ENCODE results near the gene CHST3.
A peak's percentile ranks its signal among the peaks of the same experiment; 100 is the strongest.

CHST3 gene

GRCh38 chr10:71969929-71970328 is 5.7 kb downstream of the CHST3 start:
- Mint-ChIP-seq H3K4me3 (no peak overlapping the region), H3K36me3 (ENCODE audit: low read depth) (no peaks in the 10 kb centered on the region), H3K4me1 (peaks cover 70% of the 10 kb centered on the region), H3K27ac (no peak overlapping the region), H3K27me3 (ENCODE audit: low read depth, poor library complexity) (peaks cover 5% of the 10 kb centered on the region), H3K9me3 (no peaks in the 10 kb centered on the region)
- DNase-seq = no peak
- no peak for TF ChIP-seq CTCF (IDR thresholded peaks at IDR 0.05)

- peaks cover 70% of the 10 kb centered on the region for H3K4me1 Mint-ChIP-seq
- no peaks in the 10 kb centered on the region for H3K9me3 Mint-ChIP-seq
- no peak overlapping the region for H3K27ac Mint-ChIP-seq
- peaks cover 5% of the 10 kb centered on the region for H3K27me3 Mint-ChIP-seq (ENCODE audit: low read depth, poor library complexity)
- H3K36me3 Mint-ChIP-seq (ENCODE audit: low read depth) = no peaks in the 10 kb centered on the region
- DNase-seq = peak; percentile 49
- no peak for TF ChIP-seq CTCF (IDR thresholded peaks at IDR 0.05)
- H3K4me3 Mint-ChIP-seq = no peak overlapping the region
Observed at GRCh38 chr10:71970331-71970730, 6.1 kb downstream of the CHST3 start.

- Mint-ChIP-seq H3K4me1 (peaks cover 70% of the 10 kb centered on the region), H3K36me3 (ENCODE audit: low read depth) (no peaks in the 10 kb centered on the region), H3K9me3 (no peaks in the 10 kb centered on the region), H3K27ac (no peak overlapping the region), H3K4me3 (no peak overlapping the region), H3K27me3 (ENCODE audit: low read depth, poor library complexity) (peaks cover 5% of the 10 kb centered on the region)
- DNase-seq = no peak
- no peak for TF ChIP-seq CTCF (IDR thresholded peaks at IDR 0.05)
Observed at GRCh38 chr10:71970869-71971268, 6.7 kb downstream of the CHST3 start.

- peaks cover 70% of the 10 kb centered on the region for H3K4me1 Mint-ChIP-seq
- no peaks in the 10 kb centered on the region for H3K9me3 Mint-ChIP-seq
- no peaks in the 10 kb centered on the region for H3K36me3 Mint-ChIP-seq (ENCODE audit: low read depth)
- H3K4me3 Mint-ChIP-seq = no peak overlapping the region
- no peak for DNase-seq
- H3K27me3 Mint-ChIP-seq (ENCODE audit: low read depth, poor library complexity) = peaks cover 5% of the 10 kb centered on the region
- no peak for TF ChIP-seq CTCF (IDR thresholded peaks at IDR 0.05)
- H3K27ac Mint-ChIP-seq = no peak overlapping the region
Observed at GRCh38 chr10:71971311-71971731, 7.1 kb downstream of the CHST3 start.

- Mint-ChIP-seq H3K4me1 (peaks cover 71% of the 10 kb centered on the region), H3K9me3 (no peaks in the 10 kb centered on the region), H3K27ac (no peak overlapping the region), H3K27me3 (ENCODE audit: low read depth, poor library complexity) (peaks cover 5% of the 10 kb centered on the region), H3K36me3 (ENCODE audit: low read depth) (no peaks in the 10 kb centered on the region), H3K4me3 (no peak overlapping the region)
- no peak for TF ChIP-seq CTCF (IDR thresholded peaks at IDR 0.05)
- no peak for DNase-seq
Observed at GRCh38 chr10:71971769-71972555, 7.8 kb downstream of the CHST3 start.
